ENCODE measurements around the gene DECR2. TPM values are rescaled to one million over a fixed set of nuclear protein-coding genes. Genes with fewer than 3 reads are reported as not detected.

Gene DECR2
- total and polyA plus RNA-seq, 2 of the 4 experiments (the other 2 are of a cell fraction), result 3.9 to 26.7 TPM

DNA sequence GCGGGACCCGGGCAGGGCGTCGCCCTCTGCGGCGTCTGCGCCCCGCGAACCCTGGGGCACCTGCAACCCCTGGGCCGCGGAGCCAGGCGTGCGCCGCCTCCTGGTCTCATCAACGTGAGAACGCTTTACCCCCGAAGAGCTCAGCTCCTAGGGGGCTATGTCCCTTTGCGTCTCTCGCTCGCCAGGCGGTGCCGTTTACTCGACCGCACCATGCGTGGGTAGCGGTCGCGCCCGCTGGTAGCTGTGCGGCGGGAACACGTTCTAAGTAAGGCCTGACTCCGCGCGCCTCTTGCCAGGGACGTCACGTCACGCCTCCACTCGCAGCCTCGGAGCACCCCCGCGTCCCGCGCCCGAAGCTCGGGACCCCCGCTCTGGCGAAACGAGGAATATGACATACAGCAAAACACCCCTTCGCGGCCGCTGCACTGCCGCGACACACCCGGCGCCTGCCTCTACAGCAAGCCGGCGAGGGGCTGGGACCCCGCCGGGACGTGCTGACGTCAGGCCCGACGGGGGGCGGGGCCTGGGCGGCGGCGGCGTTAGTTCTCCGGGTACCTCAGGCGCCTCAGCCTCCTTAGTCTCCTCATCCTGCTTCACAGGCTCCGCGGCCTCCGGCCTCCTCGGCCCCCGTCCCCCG is 23.5 kb downstream of the DECR2 start, which contains the start of gene RAB11FIP3:
RAB11FIP3 (plus strand) TSS at position 568 of the 637 bp plus-strand sequence. CDS start 358 bp downstream, outside the sequence.
- peak within 1 kb of the TSS; percentile 58 for H3K9ac ChIP-seq (ENCODE audit: low read depth, low read length)
- peak within 1 kb of the TSS; percentile 87; the same call in 1 of the 2 replicates for H3K23ac ChIP-seq (ENCODE audit: low read depth, low read length)
- H2AK9ac ChIP-seq (replicated peaks; ENCODE audit: low read depth, low read length, poor library complexity), result peak within 1 kb of the TSS; percentile 99
- H3K4me2 ChIP-seq (ENCODE audit: low read depth, low read length), result peak within 1 kb of the TSS; percentile 88
- no peaks in the 10 kb centered on the region; the same call in 1 of the 2 replicates for H3K36me3 ChIP-seq (ENCODE audit: control insufficient read depth, insufficient read depth, low read length)
- peak within 1 kb of the TSS; percentile 98 for H2AFZ ChIP-seq (replicated peaks; ENCODE audit: low read length, poor library complexity)
- peak within 1 kb of the TSS; percentile 78 for H3K14ac ChIP-seq (replicated peaks; ENCODE audit: low read depth, low read length)
- H2BK120ac ChIP-seq (ENCODE audit: low read depth, low read length), result peak within 1 kb of the TSS; percentile 78
- intact Hi-C loops (cut with micrococcal nuclease), result loop anchor here (2.0 kb wide), 2 partner anchors 70 to 102 kb away; partner anchors contain the start of gene CAPN15
- peak within 1 kb of the TSS; percentile 74 for H4K91ac ChIP-seq (ENCODE audit: insufficient read depth, low read depth, low read length)
- H4K5ac ChIP-seq (ENCODE audit: low read depth, low read length), result peak within 1 kb of the TSS; percentile 26; the same call in 1 of the 2 replicates
- no TSS peak for BruUV-seq (replicated peaks)
- 1% methylated on average over 28 of the region's 77 CpGs; no CpG with 5 or more reads in 1 of the 2 experiments for WGBS, 2 experiments (ENCODE audit: extremely low coverage in 2 of 2, insufficient read length in 1 of 2)
- H3K9me3 ChIP-seq (ENCODE audit: control insufficient read depth, insufficient read depth, low read length), result no peaks in the 10 kb centered on the region
- peaks cover 16% of the 10 kb centered on the region for H3K9me1 ChIP-seq (ENCODE audit: insufficient read depth, low read length)
- in situ Hi-C loops (cut with MboI; ENCODE audit: low sequenced_read_pairs), result no loop called here
- H2AK5ac ChIP-seq (ENCODE audit: low read depth, low read length), result peak within 1 kb of the TSS; percentile 94
- peak within 1 kb of the TSS; percentile 52; the same call in 2 of the 3 replicates for H2BK15ac ChIP-seq (ENCODE audit: low read depth, low read length)
- H4K20me1 ChIP-seq (ENCODE audit: insufficient read depth, low read length), result peaks cover 28% of the 10 kb centered on the region
- peaks cover 13% of the 10 kb centered on the region for H3K4me1 ChIP-seq (ENCODE audit: control insufficient read depth, insufficient read depth, low read length)
- ChIA-PET CTCF (interaction anchor here (0.5 kb wide), 1 partner anchor 175 kb away, joined by 3 read pairs; no protein-coding TSS in a partner anchor), POLR2A (ENCODE audit: unreplicated experiment) (no interaction called here)
- peak within 1 kb of the TSS; percentile 93 for H2BK5ac ChIP-seq (ENCODE audit: low read depth, low read length, poor library complexity, severe bottlenecking)
- H3K4me3 ChIP-seq (ENCODE audit: insufficient read depth, low read depth, low read length), result peak within 1 kb of the TSS; percentile 65
- H3K4ac ChIP-seq (ENCODE audit: low read depth, low read length), result peak within 1 kb of the TSS; percentile 88
- DNase-seq (peak; percentile 77), ATAC-seq (ENCODE audit: low read depth) (peak; percentile 86)
- H3K56ac ChIP-seq (ENCODE audit: extremely low read depth, insufficient read depth, low read length), result peak within 1 kb of the TSS; percentile 37
- H4K8ac ChIP-seq (ENCODE audit: low read depth in 2 of 2, low read length in 2 of 2), result peak within 1 kb of the TSS; percentile 85 to 90
- H3K27me3 ChIP-seq (ENCODE audit: control insufficient read depth, insufficient read depth, low read length), result no peaks in the 10 kb centered on the region
- peak within 1 kb of the TSS; percentile 38; the same call in 1 of the 2 replicates for H3K18ac ChIP-seq (ENCODE audit: low read depth, low read length)
- H3K79me1 ChIP-seq (ENCODE audit: low read depth in 1 of 2, low read length in 2 of 2), result peaks cover 19 to 44% of the 10 kb centered on the region in 2 experiments
- peak within 1 kb of the TSS; percentile 69 for H3K27ac ChIP-seq (ENCODE audit: insufficient read depth, low read length)
- dilution Hi-C loops (cut with HindIII; ENCODE audit: low sequenced_read_pairs, unreplicated experiment), result no loop called here
- H2BK20ac ChIP-seq (ENCODE audit: low read depth, low read length), result peak within 1 kb of the TSS; percentile 75; the same call in 1 of the 2 replicates
- TF ChIP-seq MAFK (IDR thresholded peaks at IDR 0.05; ENCODE audit: low read depth, low read length) (no peak), RCOR1 (IDR thresholded peaks at IDR 0.05; ENCODE audit: insufficient replicate concordance, low read length) (no peak), RAD21 (IDR thresholded peaks at IDR 0.05; ENCODE audit: low read length) (no peak), NFE2L2 (IDR thresholded peaks at IDR 0.05; ENCODE audit: low read depth, low read length) (no peak), CEBPB (IDR thresholded peaks at IDR 0.05; ENCODE audit: low read depth, low read length) (no peak), MXI1 (IDR thresholded peaks at IDR 0.05; ENCODE audit: borderline replicate concordance, low read depth, low read length) (peak; percentile 48; the same call in 1 of the 2 replicates), FOS (IDR thresholded peaks at IDR 0.05; ENCODE audit: low read depth, low read length) (no peak), CHD1 (IDR thresholded peaks at IDR 0.05; ENCODE audit: low read depth, low read length) (no peak; the same call in 1 of the 2 replicates), SMC3 (IDR thresholded peaks at IDR 0.05; ENCODE audit: low read depth, low read length) (no peak), BHLHE40 (IDR thresholded peaks at IDR 0.05; ENCODE audit: low read depth, low read length) (peak; percentile 24; the same call in 1 of the 2 replicates)
- TF ChIP-seq, protein P1, sequence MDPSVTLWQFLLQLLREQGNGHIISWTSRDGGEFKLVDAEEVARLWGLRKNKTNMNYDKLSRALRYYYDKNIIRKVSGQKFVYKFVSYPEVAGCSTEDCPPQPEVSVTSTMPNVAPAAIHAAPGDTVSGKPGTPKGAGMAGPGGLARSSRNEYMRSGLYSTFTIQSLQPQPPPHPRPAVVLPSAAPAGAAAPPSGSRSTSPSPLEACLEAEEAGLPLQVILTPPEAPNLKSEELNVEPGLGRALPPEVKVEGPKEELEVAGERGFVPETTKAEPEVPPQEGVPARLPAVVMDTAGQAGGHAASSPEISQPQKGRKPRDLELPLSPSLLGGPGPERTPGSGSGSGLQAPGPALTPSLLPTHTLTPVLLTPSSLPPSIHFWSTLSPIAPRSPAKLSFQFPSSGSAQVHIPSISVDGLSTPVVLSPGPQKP (IDR thresholded peaks at IDR 0.05; ENCODE audit: borderline replicate concordance, low read depth, low read length), result no peak
- TF ChIP-seq, protein P2, sequence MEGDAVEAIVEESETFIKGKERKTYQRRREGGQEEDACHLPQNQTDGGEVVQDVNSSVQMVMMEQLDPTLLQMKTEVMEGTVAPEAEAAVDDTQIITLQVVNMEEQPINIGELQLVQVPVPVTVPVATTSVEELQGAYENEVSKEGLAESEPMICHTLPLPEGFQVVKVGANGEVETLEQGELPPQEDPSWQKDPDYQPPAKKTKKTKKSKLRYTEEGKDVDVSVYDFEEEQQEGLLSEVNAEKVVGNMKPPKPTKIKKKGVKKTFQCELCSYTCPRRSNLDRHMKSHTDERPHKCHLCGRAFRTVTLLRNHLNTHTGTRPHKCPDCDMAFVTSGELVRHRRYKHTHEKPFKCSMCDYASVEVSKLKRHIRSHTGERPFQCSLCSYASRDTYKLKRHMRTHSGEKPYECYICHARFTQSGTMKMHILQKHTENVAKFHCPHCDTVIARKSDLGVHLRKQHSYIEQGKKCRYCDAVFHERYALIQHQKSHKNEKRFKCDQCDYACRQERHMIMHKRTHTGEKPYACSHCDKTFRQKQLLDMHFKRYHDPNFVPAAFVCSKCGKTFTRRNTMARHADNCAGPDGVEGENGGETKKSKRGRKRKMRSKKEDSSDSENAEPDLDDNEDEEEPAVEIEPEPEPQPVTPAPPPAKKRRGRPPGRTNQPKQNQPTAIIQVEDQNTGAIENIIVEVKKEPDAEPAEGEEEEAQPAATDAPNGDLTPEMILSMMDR (conservative IDR thresholded peaks at IDR 0.05; ENCODE audit: low read depth, low read length), result peak; percentile 10; the same call in 1 of the 2 replicates
- TF ChIP-seq, protein P3, sequence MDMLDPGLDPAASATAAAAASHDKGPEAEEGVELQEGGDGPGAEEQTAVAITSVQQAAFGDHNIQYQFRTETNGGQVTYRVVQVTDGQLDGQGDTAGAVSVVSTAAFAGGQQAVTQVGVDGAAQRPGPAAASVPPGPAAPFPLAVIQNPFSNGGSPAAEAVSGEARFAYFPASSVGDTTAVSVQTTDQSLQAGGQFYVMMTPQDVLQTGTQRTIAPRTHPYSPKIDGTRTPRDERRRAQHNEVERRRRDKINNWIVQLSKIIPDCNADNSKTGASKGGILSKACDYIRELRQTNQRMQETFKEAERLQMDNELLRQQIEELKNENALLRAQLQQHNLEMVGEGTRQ (IDR thresholded peaks at IDR 0.05; ENCODE audit: low read depth, low read length), result no peak

All from IMR-90 (cell line).